ENCODE measurements around the gene RTKN.
"Not testable (repeated sequence)": the region's sequence is repeated elsewhere in the genome, so short reads cannot be mapped to it uniquely, and the experiment has no call there.

Gene RTKN, protein sequence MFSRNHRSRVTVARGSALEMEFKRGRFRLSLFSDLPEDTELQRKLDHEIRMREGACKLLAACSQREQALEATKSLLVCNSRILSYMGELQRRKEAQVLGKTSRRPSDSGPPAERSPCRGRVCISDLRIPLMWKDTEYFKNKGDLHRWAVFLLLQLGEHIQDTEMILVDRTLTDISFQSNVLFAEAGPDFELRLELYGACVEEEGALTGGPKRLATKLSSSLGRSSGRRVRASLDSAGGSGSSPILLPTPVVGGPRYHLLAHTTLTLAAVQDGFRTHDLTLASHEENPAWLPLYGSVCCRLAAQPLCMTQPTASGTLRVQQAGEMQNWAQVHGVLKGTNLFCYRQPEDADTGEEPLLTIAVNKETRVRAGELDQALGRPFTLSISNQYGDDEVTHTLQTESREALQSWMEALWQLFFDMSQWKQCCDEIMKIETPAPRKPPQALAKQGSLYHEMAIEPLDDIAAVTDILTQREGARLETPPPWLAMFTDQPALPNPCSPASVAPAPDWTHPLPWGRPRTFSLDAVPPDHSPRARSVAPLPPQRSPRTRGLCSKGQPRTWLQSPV

DNA sequence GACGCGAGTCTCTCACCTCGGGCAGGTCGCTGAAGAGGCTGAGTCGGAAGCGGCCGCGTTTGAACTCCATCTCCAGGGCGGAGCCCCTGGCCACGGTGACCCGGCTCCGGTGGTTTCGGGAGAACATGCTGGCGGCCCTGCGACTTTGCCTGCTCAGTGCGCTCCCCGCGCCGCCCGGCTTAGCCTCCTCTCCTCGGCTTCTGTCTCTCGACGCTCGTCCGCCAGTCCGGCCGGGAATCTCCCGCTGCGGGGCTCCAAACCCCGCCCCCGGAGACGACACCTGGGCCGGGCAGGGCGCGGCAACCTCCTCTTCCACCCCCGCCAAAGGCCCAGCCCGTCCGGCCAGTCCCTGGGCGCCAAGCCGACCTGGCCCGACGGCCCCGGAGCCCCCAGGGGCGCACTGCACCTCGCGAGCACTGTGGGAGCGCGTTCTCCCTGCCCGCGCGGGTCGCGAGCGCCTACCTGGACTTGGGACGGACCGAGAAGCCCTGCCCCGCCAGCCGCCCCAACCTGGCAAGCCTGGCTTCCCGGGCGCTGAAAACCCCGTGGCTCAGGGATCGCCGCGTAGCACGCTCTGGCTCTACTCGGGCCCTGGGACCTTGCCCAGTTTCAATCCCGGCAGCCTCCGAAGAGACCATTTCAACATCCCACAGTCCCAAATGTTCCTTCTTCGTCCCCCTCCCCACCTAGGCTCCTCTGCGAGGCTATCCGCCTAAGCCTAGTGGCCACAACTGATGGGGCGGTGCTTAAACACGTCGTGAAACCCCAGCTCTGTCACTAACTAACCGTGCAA is at the start of gene RTKN:
Gene RTKN (minus strand): TSS at position 248 of the 793 bp plus-strand sequence. CDS start 121 bp downstream, at position 127.
- ATAC-seq (peak; percentile 4), DNase-seq (peak; percentile 57)

DNA sequence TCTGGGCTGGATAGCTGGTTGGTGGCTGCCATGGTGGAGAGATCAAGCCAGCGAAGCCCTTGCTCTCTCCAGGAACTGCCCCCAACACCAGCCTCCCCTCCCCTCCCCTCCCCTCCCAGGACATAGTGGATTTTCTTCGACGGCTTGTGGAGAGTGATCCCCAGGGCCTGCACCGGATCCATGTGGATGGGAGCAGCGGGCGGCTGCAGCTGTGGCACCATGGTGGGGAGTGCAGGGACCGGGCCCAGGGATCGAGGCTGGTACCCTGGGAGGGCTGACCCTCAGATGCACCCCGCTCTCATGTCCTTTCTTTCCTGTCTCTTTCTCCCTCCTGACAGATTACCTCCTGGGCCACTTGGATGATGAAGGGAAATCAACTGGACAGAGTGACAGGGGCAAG is 48.2 kb upstream of the RTKN start:
- no peak for ATAC-seq
- DNase-seq = no peak

DNA sequence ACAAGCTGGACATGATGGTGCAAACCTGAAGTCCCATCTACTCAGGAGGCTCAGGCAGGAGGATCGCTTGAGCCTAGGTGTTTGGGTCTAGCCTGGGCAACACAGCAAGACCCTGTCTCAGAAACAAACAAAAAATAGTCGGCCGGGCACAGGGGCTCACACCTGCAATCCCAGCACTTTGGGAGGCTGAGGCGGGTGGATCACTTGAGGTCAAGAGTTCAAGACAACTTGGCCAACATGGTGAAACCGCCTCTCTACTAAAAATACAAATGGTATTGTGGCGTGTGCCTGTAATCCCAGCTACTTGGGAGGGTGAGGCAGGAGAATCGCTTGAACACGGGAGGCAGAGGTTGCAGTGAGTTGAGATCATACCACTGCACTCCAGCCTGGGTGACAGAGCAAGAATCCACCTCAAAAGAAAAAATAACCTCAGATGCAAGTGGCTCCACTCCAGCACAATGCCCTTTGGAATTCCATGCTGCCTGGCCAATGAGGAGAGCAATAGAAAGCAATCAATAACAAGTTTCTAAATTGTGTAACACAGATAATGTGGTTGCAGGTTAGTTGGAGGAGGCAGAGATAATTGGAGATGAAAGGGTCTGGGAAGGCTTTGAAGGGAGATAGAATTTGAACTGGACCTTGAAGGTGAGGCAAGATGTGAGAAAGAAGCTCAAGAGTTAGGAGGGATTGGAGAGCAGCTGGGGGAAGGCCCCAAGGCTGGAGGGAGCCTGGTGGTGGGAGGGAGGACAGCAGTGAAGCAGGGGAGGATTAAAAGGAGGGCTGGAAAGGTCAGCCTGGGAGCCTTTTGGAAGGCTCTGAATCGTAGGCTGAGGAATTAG is 47.1 kb upstream of the RTKN start:
- DNase-seq (no peak), ATAC-seq (no peak)

DNA sequence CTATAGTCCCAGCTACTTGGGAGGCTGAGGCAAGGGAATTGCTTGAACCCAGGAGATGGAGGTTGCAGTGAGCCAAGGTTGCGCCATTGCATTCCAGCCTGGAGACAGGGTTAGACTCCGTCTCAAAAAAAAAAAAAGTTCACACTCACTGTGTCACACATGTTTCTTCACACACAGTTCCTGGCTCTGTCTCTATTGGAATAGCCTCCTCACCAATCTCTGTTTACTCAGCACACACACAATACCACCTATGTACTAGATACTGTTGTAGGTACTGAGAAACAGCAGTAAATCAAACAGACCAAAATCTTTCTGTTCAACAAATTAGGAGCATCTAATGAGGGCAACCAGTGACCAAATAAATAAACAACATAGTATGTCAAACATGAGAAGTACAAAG is 44.4 kb upstream of the RTKN start:
- DNase-seq = no peak
- ATAC-seq = no peak

DNA sequence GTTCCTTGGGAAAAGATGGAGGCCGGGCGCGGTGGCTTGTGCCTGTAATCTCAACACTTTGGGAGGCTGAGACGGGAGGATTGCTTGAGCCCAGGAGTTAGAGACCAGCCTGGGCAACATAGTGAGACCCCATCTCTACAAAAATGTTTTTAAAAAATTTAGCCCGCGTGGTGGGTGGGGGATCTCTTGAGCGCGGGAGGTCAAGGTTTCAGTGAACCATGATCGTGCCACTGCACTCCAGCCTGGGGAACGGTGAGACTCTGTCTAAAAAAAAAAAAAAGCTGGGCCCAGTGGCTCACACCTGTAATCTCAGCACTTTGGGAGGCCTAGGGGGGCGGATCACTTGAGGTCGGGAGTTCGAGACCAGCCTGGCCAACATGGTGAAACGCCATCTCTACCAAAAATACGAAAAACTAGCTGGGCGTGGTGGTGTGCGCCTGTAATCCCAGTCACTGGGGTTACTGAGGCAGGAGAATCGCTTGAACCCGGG is 42.0 kb upstream of the RTKN start:
- DNase-seq, ATAC-seq: not testable (repeated sequence)

DNA sequence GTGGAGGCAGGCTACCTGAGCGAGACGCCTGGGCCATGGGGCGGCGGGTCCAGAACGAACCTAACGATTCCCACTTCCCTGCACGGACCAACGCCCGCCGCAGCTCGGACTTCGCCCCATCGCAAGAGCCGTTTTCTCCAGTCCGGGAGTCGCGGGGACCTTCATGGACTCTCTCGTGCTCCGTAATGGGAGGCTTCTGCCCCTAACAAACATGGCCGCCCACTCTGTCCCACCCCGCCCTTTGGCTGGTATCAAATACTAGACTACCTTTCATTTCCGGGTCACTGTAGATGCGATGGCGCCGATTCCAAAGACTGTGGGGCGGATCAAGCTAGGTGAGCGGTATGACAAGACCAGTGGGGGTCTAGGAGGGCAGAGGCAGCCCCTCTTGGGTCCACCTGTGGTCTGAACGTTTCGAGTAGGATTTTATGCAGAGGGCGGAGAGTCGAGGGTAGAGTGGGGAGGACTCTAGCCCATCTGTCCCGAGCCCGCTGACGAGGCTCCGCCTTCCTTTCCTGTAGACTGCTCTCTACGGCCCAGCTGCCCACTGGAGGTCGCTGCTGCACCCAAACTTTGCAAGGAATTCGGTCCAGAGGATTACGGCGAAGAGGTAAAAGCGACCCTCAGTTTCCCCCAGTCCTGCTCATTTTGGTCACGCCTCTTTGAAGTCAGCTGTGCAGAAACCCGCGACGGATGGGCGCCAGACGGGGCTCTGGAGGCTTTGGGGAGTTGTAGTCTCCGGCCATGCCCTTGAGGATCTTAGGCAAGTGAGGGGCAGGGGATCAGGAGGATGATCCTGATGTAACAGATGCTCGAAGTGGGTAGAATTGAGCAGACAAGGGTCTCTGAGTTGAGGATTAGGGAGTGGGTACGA is 41.3 kb upstream of the RTKN start, which contains the start of the genes CCDC142 and TTC31:
Gene CCDC142 (minus strand): TSS at position 198 of the 874 bp plus-strand sequence. CDS start 161 bp downstream, at position 37.
Gene TTC31 (plus strand): TSS at position 281 of the 874 bp plus-strand sequence. CDS start 15 bp downstream, at position 296.
- DNase-seq (peak; percentile 94), ATAC-seq (peak; percentile 93)

DNA sequence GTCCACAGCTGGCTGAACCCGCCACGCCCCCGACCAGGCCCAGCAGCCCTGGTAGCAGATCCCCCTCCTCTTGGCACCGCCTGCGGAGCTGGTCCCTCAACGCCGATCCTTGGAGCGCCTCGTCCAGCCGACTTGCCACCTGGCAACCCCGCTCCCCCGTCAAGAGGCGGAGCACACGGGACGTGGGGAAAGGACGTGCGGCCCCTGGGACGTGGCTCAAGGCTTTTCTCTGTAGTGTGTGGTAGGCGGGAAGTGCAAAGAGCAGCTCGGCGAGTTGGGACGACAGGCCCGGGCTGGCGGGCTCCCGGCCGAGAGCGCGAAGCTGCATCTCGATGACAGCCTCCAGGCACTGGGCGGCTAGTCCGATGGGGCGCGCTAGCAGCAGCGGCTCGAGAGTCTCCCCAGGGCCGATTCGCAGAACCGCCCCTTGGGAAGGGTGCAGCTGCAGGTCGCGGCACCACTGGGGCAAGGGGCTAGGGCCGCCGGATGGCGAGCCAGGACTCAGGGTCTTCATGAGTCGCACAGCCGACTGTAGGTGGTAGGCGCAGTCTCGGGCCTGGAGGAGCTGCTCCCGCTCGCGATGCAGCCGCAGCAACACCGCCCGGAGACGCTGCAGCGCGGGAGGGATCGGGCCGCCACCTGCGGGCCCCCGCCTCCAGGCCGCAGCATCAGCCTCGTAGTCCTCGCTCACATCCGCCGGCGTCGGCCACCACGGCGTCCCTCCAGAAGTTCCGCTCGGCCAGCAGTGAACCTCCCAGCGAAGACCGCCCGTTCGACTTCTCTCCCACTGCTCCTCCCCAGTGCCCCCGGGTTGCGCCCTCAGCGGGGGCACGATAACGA is 40.4 kb upstream of the RTKN start:
- DNase-seq = peak; percentile 68
- ATAC-seq = peak; percentile 44

DNA sequence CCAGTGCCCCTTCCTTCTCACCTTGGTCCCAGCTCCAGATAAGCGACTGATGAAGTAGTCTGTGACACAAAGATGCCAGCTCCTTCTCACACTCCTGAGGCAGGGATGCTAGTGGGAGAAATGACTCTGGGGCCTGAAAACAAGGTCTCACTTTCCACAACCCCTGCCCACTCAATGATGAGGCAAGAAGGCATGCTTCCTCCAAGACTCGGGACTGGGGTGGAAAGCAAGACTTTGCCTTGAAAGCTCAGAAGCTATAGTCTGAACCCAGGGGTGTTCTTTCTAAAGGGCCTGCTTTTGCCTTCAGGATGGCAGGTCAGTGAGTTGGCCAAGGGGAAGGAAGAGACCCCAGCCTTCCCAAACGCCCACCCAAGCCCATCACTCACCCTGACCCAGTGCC is 39.7 kb upstream of the RTKN start:
- DNase-seq (no peak), ATAC-seq (no peak)

DNA sequence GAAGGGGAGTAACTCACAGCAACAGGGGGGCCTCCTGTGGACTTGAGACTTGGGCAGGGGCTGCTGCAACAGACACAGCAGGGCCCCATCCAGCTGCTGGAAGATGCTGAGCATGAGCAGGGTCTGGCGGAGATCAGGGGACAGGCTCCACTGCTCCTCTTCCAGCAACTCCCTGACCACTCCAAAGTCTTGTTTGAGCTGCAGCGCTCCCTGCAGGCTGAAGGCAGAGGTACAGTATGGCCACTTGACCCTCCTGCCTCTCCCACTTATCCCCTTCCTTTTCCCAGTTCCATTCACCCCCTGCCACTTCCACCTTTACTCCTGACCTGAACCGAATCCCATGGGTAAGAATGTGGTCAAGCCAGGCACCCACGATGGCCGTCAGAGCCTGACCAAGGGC is 33.2 kb upstream of the RTKN start:
- ATAC-seq (no peak), DNase-seq (no peak)

DNA sequence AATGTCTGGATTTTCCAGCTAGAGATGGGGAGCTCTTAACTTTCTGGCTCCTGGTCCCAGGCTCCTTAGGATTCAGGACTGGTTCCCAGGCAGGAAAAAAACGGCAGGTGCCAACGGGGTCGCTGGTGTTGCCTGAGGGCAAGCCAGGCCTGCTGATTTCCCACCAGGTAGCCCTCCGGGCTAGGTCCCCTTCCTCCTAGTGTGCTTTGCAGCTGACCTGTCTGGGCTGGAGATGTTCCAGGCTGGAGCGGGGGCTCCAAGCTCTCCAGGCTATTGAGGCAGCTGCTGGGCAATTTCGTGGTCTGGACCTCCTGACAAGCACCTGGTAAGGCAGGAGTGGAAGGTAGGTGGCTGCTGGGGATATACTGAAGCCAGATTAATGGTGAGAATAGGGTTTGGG is 32.7 kb upstream of the RTKN start:
- DNase-seq (no peak), ATAC-seq (no peak)

DNA sequence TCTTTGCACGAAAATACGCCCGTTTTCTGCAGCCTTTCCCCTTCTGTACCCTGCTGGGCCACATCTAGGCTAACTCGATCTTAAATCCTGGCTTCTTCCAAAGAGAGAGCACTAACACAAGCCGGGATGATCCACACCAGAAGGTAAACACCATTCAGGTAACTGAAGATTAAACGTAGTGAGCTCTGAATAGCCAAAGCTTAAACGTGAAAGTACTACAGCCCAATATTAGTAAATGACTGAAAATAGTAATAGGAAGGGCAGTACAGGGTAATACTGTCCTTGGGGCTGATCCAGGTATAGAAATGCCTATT is 31.2 kb upstream of the RTKN start:
- DNase-seq (no peak), ATAC-seq (no peak)

DNA sequence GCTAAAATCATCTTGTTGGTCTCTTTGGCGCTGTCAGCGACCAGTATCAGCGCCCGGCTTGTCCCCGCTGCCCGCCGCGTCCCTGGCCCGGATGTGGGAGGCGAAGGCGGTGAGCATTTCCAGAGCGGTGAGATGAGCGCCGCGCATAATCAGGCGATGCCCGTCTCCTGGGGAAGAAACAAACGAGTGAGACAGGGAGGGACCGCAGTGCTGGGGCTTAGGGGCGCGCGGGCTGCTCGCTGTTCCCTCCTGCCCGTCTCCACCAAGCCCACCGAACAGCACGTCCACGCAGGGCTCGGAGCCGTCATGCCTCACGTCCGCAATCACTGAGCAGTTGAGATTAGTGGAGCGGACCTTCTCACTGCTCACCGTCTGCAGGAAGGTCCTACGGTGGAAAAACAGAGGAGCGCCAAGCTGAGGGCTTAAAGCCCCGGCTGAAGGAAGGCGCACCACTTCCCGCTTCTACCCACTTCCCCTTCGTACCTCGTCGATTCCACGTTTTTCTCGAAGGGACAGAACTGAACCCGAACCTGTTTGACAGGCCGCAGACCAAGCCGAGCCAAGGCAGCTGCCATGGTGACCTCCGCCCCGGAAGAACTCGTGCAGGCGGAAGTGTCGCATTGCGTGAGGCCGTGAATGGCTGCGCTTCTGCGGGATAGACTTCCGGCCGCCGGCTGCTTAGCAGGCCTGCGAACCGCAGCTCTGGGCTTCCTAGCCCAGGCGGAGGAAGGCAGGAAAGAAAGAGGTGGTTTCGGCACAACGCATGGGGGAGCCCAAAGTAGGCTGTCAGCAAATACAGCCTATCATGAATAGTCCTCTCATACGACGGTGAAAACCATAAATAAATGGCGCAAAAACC is 30.6 kb upstream of the RTKN start, which contains the start of gene MRPL53:
Gene MRPL53 (minus strand): TSS at position 595 of the 859 bp plus-strand sequence. CDS start 20 bp downstream, at position 575.
- peak; percentile 95 for ATAC-seq
- peak; percentile 96 for DNase-seq

DNA sequence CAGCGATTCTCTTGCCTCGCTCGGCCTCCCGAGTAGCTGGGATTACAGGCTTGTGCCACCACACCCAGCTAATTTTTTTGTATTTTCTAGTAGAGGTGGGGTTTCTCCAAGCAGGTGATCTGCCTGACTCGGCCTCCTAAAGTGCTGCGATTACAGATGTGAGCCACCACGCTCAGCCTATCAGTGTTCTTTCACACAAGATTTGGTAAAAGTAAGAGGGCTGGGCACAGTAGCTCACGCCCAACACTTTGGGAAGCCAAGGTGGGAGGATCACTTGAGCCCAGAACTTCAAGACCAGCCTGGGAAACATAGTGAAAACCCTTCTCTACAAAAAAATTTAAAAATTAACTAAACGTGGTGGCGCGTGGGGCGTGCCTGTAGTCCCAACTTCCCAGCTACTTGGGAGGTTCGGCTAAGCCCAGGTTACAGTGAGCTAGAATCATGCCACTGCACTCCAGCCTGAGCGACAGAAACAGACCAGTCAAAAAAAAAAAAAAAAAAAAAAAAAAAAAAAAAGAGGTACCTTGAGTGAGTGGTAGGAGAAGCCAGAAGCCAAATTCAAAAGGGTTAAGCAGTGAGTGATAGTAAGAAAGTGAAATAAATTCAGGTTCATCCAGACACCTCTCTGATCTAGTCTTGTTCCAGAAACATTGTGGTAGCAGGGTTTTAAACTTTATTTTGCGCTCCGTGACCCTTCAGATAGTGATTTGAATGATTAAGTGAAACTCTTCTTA is 29.8 kb upstream of the RTKN start:
- ATAC-seq (no peak), DNase-seq (no peak)

DNA sequence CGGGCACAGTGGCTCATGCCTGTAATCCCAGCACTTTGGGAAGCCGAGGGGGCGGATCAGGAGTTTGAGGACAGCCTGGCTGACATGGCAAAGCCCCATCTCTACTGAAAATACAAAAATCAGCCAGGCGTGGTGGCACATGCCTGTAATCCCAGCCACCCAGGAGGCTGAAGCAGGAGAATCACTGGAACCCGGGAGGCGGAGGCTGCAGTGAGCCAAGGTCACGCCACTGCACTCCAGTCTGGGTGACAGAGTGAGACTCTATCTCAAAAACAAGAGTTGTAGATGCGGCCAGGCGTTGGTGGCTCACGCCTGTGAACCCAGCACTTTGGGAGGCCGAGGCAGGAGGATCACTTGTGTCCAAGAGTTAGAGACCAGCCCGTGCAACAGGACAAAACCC is 29.0 kb upstream of the RTKN start:
- not testable (repeated sequence) for DNase-seq, ATAC-seq

DNA sequence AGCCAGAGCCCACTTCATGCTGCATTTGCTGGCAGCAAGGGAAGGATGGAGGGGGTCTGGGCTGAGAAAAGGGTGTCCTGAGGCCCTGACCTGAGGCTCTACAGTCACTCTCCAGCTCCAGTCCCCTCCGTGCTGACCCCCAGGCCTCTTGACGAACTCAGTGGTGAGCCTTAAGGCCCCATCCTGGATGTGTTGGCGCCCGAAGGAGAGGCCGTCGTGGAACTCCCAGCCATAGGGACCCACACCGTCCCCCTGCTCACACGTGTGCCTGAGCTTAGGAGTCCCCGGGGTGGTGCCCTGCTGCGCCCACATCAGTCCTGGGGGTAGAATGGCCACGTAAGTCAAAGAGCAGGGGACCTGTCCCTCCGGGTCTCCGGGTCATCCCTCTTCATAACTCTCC is 22.7 kb upstream of the RTKN start:
- DNase-seq = no peak
- no peak for ATAC-seq

DNA sequence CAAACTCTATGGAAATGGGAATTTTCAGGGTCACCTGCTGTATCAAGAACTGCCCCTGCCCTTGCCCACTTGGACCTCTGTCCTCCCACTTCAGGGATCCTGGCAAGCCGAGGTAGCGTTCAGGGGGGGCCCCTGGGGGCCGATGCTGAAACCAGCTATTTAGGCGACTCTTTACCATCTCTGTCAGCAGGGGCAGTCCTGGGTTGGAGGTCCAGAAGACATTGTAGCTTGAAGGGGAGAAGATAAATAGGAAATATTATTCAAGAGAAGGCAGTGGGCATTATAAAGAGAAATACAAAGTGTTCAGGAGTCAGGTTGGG is 21.0 kb upstream of the RTKN start:
- DNase-seq = no peak
- no peak for ATAC-seq

DNA sequence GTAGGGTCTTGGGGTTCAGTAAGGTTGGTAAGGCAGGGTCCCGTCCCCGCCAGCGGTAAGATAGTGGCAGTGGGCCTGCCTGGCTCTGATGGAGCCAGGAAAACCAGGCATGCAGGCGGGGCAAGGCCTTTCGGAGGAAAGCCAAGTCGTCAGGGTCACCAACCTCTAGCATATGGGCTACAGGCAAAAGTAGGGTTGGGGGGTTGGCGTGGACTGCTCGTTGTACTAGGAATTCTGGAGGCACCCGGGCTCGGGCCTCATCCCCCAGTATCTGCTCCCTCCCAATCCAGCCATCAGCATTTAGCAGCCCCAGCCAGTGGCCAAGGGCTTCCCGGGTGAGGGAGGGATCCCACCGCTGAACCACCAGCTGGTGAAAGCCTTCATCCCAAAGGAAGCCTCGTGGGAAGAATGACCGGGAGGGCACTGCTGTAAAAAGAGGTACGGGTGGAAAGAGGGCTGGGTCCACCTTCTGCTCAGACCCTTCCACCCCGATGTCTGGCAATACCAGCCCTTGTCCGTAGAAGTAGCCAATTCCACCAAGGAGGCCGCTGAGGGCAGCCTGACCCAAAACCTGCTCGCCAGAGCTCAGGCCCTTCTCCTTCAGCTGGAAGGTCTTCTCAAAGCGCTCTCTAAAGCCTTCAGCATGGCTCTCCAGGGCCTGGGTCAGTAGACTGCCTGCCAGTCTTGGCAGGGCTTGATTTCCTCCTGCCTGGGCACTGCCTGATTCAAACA is 20.5 kb upstream of the RTKN start:
- no peak for DNase-seq
- no peak for ATAC-seq
